AG04449 (cell line): Measurements from ENCODE around the gene COLEC12.

Source experiments
- CTCF ChIA-PET: fragments of 350-600 bp; formaldehyde crosslinking; extraction: SDS; loops from one replicate; lab custom pipeline; 2021; ENCODE audit warnings: antibody characterized with exemption; lab: Yijun Ruan, JAX
- POLR2A ChIA-PET: fragments of 400-600, 350-600 bp; formaldehyde crosslinking; extraction: SDS; loops from one replicate; lab custom pipeline; 2020; ENCODE audit warnings: antibody characterized with exemption, inconsistent platforms; lab: Yijun Ruan, JAX
- DNase-seq: peaks from one replicate; pipeline ENCODE4 v3.0.0-alpha.2; 2010; ENCODE audit warnings: low read depth, low spot score
- H3K4me3 ChIP-seq: 2 replicates; pipeline ENCODE4 v1.5.1; 2011; ENCODE audit warnings: low read depth, mild to moderate bottlenecking, control low read depth, low read length
- TF ChIP-seq, protein P1 (sequence below): IDR thresholded peaks from one replicate; pipeline ENCODE4 v1.5.1; 2011; ENCODE audit warnings: mild to moderate bottlenecking, moderate library complexity, low read length, control low read depth, inconsistent platforms; ENCODE audit not compliant: insufficient read depth; ENCODE audit errors: missing control alignments

Gene COLEC12

GRCh38 chr18:289026-289425 is 211.5 kb downstream of the COLEC12 start:
- POLR2A ChIA-PET: no interaction called here
- DNase-seq: no peak
- CTCF ChIA-PET: interaction anchor here (11.8 kb wide), 1 partner anchor 330 kb away, joined by 242 read pairs; no protein-coding TSS in a partner anchor
- TF ChIP-seq, protein P1, sequence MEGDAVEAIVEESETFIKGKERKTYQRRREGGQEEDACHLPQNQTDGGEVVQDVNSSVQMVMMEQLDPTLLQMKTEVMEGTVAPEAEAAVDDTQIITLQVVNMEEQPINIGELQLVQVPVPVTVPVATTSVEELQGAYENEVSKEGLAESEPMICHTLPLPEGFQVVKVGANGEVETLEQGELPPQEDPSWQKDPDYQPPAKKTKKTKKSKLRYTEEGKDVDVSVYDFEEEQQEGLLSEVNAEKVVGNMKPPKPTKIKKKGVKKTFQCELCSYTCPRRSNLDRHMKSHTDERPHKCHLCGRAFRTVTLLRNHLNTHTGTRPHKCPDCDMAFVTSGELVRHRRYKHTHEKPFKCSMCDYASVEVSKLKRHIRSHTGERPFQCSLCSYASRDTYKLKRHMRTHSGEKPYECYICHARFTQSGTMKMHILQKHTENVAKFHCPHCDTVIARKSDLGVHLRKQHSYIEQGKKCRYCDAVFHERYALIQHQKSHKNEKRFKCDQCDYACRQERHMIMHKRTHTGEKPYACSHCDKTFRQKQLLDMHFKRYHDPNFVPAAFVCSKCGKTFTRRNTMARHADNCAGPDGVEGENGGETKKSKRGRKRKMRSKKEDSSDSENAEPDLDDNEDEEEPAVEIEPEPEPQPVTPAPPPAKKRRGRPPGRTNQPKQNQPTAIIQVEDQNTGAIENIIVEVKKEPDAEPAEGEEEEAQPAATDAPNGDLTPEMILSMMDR: no peak
- no peak overlapping the region for H3K4me3 ChIP-seq

DNA sequence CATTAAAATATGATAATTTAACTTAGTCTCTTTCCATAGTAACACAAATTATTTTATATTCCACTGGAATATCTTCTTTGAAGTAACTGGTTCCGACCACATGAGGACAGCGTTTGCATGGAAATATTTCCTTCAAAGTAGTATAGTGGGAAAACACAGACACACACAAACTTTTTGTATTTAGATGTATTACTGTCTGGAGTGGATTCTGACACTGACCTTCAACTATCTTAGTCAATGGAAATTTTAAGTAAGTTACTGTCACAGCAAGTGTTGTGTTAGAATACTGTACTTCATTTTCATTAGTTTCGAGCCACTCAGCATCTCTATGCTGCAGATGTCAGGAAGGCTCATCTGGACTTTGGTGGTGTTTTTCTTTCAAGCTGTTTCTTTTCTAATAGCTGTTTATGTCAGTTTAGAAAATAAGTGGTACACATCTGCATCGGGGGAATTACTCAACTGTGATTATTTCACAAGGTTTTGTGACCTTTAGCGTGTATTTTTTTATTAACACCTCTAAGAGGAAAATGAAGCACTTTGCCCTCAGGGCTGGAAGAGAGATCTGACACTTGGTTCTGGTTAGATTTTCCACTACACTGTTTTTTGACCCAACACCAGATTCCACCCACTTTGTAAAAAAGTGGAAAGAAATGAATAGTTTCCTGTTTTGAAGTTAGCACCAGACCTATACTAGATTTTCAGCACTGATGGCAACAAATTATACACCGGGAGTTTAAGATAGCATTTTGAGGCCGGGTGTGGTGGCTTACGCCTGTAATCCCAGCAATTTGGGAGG is 213.8 kb downstream of the COLEC12 start:
- no peak overlapping the region for H3K4me3 ChIP-seq
- POLR2A ChIA-PET: no interaction called here
- CTCF ChIA-PET: interaction anchor here (0.6 to 11.8 kb wide), 7 partner anchors 12 to 553 kb away, joined by 3 to 242 read pairs (median 3); no protein-coding TSS in a partner anchor
- DNase-seq: no peak
- TF ChIP-seq, protein P1: peak; percentile 50

GRCh38 chr18:285817-286216 is 214.7 kb downstream of the COLEC12 start:
- ChIA-PET CTCF (interaction anchor here (11.8 kb wide), 1 partner anchor 333 kb away, joined by 242 read pairs; no protein-coding TSS in a partner anchor), POLR2A (no interaction called here)
- DNase-seq: no peak
- TF ChIP-seq, protein P1: no peak
- no peak overlapping the region for H3K4me3 ChIP-seq

GRCh38 chr18:275486-275885 is 225.0 kb downstream of the COLEC12 start:
- POLR2A ChIA-PET: no interaction called here
- TF ChIP-seq, protein P1: no peak
- no peak for DNase-seq
- H3K4me3 ChIP-seq: no peak overlapping the region
- CTCF ChIA-PET: no interaction called here

DNA sequence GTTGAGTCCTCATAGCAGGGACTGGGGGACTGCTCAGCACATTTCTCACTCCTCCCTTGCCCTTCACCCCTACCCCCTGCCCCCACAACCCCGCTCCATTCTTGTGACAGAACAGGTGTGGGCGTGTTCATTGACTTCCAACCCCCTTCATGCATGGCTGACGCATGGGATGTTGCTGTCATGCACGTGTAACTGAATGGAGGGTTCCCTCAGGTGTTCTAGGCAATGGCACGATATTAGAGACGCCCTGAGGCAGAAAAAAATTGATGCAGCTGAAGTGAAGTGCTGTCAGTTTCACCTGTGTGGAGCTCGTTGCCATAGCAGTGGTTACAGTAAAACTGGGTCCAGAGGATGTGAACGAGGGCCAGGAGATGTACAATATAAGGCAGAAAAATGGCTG is 226.2 kb downstream of the COLEC12 start:
- TF ChIP-seq, protein P1: no peak
- no peak for DNase-seq
- ChIA-PET CTCF (no interaction called here), POLR2A (no interaction called here)
- no peak overlapping the region for H3K4me3 ChIP-seq

DNA sequence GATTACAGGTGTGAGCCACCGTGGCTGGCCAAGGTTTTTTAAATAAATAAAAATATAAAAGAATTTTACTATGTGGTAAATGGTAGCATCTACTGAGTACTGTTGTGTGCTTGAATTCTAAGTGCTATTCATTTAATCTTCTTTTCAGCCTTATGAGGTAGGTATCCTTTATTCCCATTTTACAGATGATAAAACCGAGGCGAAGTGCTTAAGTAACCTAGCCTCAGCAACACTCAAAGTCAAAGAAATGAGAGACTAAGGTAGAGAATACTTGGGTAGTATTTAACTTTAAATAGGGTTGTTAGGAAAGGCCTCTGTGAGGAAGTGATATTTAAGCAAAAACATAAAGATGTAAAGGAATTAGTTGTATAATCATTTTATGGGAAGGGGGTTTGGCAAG is 227.0 kb downstream of the COLEC12 start:
- H3K4me3 ChIP-seq: no peak overlapping the region
- TF ChIP-seq, protein P1: no peak
- POLR2A ChIA-PET: no interaction called here
- DNase-seq: no peak
- CTCF ChIA-PET: no interaction called here
